D341Med (cell line): ENCODE measurements around the gene SKIDA1.

Experiments
- DNase-seq: peaks from one replicate; pipeline ENCODE4 v3.0.0; 2012; ENCODE audit warnings: low spot score

The SKIDA1 gene

DNA sequence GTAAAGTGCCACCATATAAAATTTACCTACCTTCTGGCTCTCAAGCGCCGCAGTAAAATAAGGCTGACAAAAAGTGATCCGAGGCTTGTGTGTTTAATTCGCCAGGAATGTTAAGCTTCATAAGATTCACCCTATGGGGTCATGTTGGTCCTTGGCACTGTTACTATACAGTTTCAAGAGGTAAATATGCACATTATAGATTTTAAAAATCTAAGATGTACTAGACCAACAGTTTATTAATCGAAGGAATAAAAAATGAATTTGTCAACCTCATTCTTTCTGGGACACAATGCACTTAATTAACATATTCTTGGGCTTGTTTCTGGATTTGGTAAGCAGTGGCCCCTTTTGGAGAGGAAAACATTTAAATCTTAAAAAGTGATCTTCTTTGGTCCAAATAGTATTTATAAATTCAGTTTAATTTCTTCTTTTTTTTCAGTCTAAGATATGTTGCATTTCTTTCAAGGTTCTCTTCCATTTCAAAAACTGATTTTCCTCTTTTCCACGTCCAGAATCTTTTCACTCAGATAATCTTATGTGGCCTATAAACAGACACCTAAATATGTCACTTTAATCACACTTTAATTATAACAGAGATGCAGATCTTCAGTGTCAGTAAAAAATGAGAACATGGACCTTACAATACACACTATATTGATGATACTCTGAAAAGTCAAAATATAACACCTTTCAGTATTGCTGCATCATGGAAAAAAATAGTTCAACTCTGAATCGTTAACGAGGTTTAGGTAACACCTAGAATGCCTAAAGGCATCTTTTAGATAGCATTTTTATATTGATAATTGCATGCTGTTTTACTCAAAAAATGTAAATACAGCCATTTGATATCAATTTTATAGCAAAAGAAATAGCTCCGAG, 3.8 kb upstream of the SKIDA1 start:
- no peak for DNase-seq

DNA sequence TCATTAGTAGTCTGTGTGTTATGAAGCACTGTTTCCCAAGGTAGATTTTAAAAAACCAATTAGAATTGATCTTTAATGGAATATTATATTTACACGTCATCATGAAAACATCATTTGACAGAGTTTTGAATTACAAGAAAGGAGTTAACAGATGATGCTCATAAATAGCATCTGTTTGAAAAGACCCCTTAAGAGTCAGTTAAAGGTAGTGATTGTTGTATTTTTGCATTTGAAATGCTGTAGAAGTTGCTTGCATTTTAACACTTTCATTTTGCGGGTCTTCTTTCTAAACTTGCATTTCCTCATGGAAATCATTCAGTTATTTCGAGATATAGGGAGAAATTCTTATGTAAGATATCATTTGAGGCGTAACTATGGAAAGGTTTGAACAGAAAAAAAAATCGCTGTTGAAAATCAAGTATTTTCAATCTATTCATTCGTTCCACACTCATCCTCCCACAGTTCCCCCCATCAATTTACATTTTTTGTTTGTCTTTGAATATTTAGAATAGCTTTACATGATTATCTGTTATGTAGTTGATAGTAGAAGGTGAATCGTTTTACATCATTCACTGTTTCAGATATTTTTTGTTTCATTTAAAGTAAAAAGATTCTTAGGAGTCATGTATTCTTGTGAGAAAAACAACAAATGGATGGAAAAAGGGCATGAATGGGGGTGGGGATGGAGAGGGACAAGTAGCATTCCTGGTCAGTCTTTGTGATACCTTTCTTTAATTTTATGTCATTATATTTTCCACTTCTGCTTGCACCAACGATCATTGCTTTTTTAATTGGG, 3.0 kb upstream of the SKIDA1 start:
- DNase-seq = no peak

DNA sequence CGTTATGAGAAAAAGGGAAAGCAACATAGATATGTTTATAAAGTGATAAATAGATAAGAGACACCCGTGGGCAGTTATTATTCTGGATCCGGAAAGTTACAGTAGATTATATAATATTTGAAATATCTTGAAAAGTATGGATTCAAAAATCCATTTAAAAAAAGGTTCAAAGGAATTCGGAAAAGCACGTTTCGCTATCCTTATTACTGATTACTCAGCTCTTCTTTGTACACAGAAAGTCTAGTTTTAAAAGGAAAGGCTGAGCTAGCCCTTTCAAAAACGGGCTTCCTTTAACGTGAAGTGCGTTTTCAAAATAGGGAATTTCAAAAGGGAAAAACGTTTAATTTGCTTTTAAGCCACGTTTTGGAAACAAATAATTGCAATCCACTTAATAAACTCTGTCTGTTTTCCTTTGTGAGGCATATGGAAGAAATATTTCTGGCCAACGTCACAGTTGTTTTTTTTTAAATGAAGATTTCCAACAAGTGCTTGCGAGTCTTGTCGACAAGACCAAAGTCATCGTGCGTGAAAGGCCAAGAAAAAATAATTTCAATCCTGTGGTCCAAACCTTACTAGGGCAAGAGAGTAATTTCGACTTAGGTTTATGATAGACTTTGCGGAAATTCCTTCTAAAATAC, 2.2 kb upstream of the SKIDA1 start:
- DNase-seq = no peak

DNA sequence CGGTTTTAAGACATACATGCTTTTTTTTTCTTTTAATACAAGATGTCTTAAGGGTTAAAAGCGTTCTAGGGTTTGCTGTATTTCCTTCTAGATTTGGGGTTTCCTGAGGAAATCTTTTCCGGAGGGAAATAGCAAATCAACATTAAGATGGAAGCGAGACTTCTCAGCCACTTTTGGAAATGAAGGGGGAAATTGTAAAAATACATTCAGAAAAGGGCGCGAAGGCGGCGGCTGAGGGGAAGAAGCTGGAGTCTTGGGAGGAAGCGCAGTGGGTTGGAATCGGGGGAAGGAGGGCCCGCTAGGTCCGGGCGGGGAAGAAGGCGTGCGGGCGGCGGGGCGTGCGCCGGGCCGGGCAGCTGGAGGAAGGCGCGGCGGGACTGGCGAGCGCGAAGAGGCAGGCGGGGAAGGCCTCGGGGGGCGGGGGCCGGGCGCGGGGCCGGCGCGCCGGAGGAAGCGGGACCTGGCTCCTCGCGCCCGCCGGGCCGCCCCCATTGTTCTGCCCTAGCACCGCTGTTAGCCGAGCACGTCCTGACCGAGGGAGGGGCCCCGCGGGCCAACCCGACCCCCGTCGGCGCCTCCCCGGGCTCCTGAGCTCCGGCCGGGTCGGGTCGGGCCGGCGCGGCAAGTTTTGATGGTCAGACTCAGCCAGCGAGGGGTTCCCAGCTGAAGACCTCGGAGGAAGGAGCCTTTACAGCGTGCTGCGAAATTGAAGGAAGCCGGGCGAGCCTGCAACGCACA, 1.5 kb upstream of the SKIDA1 start:
- peak; percentile 52 for DNase-seq

DNA sequence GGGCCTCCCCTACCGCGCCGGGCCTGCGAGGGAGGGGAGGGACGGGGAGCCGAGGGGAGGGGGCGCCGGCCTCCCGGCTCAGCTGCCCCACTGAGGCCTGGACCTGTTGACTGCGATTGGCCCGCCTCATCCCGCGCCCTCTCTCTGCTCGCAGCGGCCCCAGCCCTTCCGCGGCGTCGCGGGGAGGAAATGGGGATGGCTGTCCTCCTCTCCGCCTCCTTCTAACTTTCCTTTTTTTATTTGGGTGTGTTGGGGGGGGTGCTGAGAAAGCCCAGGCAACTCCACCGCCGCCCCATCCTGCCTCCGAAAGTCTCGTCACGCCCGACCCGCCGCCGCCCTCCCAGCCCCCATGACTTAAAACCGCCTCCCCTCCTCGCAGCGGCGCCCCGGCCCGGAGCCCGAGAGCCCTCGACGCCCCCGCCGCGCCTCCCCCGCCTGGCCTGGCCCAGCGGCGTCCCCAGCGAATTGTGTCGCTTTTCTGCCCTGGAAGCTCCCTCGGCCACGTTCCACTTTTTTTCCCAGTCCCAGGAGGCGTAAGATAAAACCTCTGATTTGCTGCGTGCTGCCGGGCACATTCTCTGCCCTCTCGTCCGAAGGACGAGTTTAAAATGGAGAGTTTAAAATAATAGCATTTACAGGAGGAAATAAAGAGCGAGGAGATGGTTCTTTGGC, 842 bp upstream of the SKIDA1 start:
- DNase-seq = peak; percentile 76

DNA sequence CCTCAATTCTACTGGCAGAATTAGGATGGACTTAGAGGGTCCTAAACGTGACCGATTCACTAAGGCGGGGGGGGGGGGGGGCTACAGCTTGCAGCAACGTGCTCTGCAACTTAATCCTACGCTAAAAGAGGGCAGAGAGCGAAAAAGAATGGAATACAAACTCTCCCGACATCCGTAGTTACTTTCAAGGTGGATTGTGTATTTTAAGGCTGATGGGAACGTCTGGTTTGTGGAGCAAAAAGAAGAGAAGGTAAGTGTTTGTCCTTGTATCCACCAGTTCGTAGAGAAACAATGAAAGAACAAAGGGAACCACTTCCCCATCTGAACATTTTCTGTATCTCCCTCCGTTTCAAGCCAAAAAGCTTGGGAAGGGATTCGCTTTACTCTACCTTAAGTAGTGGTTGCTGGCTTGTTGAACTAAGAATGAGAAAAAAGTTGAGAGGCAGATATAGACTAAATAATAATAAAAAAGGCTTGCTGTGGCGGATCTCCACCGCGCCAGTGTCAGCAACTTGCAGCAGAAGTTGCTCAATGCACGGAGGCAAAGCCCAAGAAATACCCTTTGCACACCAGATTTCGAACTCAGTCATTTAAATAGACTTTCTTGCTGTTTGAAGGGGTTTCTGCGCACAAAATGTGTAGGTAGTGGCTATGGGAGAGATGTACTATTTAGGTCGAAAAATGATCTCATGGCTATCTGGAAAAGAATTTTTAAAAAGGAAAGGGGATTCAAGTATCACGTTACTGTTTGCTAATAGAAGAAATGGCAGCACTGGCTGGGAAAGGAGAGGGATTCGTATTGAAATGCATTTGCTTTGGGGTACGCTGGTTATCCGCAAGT, 736 bp downstream of the SKIDA1 start:
- DNase-seq = no peak

DNA sequence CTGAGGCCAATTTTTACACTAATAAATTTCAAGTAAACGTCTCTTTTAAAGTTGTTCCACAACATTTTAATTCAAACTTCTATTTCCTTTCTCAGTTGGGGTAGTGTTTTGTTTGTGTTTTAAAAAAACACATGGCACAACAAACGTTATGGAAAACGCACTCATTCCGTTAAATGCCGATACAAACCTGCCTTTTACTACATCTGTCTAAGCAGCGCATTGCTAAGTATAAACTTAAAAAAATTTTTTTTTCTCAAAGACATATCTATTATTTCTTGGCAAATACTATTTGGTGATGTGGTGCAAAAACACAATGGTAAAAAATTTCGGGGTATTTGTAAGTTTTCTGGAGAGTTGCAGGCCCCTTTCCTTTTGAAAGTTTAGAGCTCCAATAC, 1.4 kb downstream of the SKIDA1 start:
- no peak for DNase-seq

DNA sequence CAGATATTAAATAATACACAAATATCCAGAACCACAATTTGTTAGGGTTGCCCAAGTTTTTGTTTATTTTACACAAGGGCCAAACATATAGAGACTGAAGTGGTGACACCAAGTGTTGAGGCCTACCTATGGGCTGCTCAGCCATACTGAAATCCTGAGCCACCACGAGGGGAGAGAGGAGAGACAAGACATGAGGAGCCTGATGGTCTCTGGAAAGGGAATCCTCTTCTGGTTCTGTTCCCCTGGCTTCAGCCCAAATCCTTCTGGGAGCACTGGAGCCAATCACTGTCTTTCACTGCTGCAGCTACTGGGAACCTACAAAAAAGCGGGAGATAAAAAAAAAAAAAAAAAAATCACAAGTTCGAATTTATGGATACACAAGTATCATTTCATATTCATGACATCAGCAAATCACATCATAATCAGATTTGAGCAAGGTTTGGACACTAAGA, 1.9 kb downstream of the SKIDA1 start:
- no peak for DNase-seq

DNA sequence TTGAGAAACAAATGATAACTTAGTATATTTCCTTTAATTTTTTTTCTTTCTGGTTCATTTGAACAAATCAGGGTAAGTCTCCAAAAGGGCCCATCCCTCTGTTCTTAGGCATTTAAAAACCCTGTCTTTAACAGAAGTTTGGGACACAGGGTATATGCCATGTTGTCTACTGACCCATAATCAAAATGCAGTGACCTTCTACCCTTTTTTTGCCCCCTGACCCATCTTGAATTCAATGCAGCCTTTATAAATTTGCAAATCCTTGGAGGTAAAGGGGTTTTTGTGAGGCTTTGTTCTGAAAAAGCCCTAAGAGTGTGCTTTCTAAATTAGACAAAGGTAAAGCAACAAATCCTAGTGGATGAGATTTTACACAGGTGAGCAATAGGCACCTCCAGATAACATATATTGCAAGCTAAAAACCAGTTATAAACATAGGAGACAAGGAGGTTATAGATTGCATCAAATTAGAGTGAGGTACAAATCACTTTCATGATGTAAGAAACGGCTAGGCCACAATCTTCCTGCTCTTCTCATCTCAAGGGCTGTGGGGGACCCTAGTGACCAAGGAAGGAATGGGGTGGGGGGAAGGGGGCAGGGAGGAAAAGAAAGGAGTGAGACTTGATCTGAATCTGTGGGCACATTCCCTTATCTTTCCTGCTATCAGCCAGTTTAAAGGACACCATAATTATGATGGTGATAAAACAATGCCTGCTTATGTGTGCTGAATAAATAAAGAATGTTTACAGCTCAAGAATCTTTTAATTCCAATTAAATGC, 2.7 kb downstream of the SKIDA1 start:
- no peak for DNase-seq

DNA sequence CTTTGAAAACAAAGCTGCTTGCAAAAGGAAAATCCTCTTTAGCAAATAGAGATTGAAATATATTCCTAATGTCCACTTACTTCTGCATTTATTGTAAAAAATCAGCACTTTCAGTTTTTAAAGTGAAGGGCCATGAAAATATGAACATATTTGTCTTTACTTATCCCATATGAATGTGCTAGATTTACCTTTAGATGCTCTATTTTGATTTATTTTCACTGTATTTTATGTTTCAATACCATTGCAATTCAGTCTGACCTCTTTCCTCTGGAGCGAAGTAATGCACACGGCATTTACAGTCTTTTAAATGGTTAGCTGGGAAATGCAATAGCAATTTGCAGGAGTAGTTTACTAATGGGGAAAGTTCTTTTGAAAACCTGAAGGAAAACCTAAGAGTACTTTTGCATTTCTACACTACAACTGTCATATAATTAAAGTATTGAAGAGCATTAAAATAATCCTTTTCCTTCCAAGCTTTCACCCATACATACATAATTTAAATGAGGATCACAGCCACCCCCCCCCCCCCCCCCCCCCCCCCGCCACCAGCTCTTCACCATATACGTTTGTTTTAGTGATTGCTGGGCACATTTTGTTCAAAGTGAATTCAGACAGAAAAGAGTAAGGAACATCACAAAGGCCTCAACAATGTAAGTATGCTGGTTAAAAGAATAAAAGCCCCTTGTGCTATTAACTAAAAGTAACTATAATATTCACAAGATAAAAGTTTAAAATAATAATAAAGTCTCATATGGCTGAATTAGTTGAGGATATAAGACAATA, 3.5 kb downstream of the SKIDA1 start:
- no peak for DNase-seq

DNA sequence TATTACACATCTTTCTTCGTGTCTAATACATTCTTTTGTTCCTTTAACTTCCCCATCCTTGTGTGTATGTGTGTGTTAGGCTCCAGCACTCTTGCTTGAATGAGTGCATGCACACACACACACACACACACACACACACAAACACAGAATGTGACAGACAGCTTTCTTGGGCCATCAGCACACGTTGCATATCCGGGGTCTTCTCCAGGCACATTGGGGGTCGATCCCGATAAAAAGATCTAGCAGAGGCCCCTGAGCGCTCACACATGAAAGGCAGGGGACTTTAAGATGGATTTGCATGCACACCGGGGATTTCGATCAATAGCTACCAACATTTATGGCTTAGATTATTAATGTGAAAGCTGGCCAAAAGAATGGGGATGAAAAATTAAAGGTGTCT, 4.5 kb downstream of the SKIDA1 start:
- no peak for DNase-seq

DNA sequence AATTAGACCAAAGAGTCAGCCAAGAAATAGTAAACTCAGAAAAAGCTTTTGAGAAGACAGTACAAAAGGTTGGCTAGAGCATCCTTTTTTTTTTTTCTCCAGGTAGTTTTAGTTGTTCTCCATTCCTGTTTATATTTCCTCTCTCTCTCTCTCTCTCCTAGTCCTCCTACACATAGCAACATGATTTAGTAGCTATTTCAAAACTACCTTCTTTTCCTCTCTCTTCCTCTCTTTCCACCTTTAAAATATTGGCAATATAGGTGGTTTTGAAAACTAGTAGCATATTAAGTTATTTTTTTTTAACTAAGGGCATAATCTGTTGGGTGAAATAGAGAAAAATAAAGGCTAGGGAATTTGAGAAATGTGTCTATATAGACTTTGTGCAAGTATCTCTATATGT, 5.0 kb downstream of the SKIDA1 start:
- no peak for DNase-seq

DNA sequence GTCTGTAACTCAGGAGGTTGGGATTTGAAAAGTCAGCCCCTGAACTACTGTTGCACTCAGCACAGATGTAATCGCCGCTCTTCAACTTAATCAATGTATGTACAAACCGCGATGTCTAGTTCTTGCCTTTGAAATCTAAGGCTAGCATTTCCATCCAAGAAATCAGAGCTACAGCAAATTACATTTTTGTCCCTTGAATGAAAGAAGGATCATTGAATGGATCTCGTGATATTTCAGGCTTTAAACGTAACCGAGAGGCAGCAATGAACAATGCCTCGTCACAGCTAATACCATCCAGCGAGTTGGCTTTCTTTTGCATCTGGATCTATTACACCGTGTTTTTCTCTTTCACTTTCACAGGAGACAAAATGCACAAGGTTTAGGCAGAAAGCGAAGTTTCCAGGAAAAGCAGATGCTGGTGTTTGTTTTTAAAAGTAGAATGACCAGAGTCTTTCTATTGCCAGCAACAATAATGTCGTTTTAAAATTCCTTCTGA, 5.5 kb downstream of the SKIDA1 start:
- no peak for DNase-seq

DNA sequence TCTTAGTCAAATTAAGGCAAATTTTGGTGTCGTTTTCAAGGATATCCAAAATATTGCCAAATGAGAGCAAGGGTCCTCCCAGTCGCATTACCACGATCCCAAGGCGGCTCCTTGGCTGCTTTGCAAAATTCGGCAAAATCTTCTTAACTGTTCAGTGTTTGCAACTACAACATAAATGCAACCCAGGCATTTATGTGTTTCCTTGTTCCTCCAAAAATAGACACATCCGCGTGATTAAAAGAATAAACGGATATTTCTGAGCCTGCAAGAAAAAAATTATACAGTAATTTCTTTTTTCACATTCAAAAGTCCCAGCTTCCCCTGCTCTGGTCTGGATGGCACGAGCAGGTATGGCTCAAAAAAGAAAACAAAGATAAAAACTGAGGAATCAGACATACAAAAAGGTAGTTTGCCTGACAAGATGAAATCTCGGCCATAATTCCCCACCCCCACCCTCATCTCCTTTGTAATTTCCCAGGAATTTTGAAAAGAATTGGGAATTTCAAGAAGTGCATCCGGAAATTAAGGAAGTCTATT, 6.0 kb downstream of the SKIDA1 start:
- DNase-seq = no peak

DNA sequence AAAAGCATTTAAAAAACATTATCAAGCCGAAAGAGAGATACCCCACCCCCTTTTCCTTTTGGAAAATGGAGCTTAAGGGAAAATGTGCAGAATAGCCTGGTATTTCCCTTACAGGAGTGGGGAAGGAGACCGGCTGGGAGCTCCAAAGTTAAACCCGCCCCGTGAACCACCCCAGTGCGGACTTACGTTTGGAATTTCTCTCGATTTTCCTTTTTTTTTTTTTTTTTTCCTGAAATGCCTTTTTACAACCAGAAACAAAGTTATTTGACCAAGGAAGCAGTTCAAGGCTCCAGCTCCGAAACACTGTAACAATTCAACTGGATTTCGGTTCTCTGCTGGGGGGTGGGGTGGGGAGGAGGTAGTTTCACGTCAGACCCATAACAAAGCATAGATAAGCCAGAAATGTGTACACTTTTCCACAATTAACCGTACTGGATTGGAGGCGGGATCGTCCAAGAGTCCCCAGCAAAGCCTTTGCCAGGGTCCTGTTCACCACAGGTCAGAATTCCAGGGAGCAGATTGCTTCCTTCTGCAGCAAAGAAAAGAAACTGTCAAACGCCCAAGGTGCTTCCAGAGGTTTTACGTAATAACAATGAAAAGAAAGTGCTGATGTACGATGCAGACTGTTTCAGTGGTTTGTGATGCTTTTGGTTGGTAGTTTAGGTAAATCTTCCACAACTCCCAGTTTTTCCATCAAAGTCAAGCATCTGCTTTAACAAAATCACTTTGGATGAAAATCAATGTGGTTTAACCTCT, 6.7 kb downstream of the SKIDA1 start:
- DNase-seq = no peak

DNA sequence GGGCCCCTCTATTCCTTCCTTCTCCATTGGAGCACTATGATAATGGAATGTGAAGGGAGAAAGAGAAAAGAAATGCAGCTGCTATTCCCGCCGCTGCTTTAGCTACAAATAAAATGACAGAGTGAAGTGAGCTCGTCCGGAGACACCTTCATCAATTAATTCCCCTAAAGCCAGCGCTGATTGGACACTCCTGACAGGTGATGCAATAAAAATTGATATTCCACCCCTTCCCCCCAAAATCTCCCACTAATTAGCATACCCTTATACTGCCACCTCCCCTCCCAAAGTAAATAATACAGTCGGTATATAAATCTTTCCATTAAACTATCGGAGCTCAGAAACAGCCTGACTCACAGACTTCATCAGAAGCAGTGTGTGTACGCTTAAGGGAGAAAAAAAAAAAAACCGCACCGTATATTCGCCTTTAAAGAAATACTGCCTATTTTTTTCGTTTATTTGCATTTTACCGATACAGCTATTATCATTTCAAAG, 7.3 kb downstream of the SKIDA1 start:
- DNase-seq = no peak
